ENCODE data around the gene PTCD1. TPM values are rescaled to one million over a fixed set of nuclear protein-coding genes. Genes with fewer than 3 reads are reported as not detected.

Gene PTCD1
- total and polyA plus RNA-seq, 9 of the 15 experiments (the other 6 are each of a cell fraction or from before 2014, with no cell fraction given) = 0.46 to 17.1 (median 6.2) TPM

DNA sequence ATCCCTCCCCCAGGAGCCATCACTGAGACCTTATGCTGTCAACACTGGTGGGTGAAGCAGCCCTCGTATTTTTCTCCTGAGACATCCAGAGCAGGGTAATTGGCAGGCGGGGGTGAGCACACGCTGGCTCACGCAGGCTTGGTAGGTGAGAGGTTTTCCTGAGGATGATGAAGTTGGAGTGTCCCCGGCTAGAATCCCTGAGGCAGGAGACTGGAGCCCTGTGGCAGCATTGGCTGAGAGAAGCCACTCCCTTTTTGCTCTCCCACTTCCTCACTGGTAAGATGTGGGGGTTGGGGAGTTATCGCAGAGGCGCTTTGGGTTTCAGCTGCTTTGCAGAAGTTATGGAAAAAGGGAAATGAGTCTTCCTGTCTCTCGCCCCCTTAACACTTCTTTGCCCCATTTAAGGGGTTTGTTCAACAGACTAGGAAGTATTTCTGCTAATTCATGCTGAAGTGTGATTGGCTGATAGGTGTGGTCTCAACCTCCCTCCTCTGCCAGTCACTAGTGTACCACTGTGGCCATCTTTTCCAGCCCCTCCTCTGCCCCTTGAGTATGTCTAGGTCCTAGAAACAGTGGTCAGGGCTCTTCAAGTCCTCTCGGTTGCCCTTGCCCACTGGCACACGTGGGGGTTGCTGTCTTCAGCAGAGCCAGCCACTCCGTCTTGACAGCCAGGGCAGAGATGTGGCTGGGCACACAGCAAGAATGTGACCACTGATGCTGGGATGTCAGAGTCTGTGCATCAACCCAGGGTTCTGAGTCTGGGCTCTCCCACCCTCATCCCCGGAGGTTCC, 58.4 kb downstream of the PTCD1 start (continued):
- TF ChIP-seq USF1 (CRISPR knock-in tag; IDR thresholded peaks at IDR 0.05) (no peak), BHLHE40 (IDR thresholded peaks at IDR 0.05; ENCODE audit: low read length) (no peak; the same call in 1 of the 2 replicates), ZNF507 (tag; conservative IDR thresholded peaks at IDR 0.05) (no peak), SIN3A (IDR thresholded peaks at IDR 0.05; ENCODE audit: borderline replicate concordance in 2 of 2, control insufficient read depth in 1 of 2, low read depth in 2 of 2, low read length in 2 of 2) (0 out of 4 replicates have a peak, but pooled peaks of 1 of the 2 experiments have one; percentile 30), CBFA2T2 (conservative IDR thresholded peaks at IDR 0.05) (no peak), ZNF695 (CRISPR knock-in tag; IDR thresholded peaks at IDR 0.05) (no peak), ARNT (IDR thresholded peaks at IDR 0.05) (0 out of 4 replicates have a peak, but pooled peaks of 1 of the 2 experiments have one; percentile 30), PTBP1 (IDR thresholded peaks at IDR 0.05; ENCODE audit: low read depth, low read length) (no peak), LARP7 (IDR thresholded peaks at IDR 0.05) (no peak), HNRNPUL1 (IDR thresholded peaks at IDR 0.05; ENCODE audit: low read length) (no peak), TEAD1 (CRISPR knock-in tag; IDR thresholded peaks at IDR 0.05) (0 out of 4 replicates have a peak, but pooled peaks of 1 of the 2 experiments have one; percentile 23), U2AF2 (optimal IDR thresholded peaks at IDR 0.05; ENCODE audit: low read depth, low read length) (no peak), SMARCE1 (IDR thresholded peaks at IDR 0.05) (peak; percentile 72; the same call in 1 of the 2 replicates), ADNP (tag; IDR thresholded peaks at IDR 0.05) (no peak), ZNF24 (IDR thresholded peaks at IDR 0.05) (no peak; the same call in 1 of the 2 replicates), ZNF280B (CRISPR knock-in tag; IDR thresholded peaks at IDR 0.05) (no peak), PML (IDR thresholded peaks at IDR 0.05; ENCODE audit: low read length) (0 out of 2 replicates have a peak, but pooled peaks have one; percentile 35)
- TF ChIP-seq, protein P1, sequence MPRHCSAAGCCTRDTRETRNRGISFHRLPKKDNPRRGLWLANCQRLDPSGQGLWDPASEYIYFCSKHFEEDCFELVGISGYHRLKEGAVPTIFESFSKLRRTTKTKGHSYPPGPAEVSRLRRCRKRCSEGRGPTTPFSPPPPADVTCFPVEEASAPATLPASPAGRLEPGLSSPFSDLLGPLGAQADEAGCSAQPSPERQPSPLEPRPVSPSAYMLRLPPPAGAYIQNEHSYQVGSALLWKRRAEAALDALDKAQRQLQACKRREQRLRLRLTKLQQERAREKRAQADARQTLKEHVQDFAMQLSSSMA (CRISPR knock-in tag; IDR thresholded peaks at IDR 0.05) = no peak
- TF ChIP-seq, protein P2, sequence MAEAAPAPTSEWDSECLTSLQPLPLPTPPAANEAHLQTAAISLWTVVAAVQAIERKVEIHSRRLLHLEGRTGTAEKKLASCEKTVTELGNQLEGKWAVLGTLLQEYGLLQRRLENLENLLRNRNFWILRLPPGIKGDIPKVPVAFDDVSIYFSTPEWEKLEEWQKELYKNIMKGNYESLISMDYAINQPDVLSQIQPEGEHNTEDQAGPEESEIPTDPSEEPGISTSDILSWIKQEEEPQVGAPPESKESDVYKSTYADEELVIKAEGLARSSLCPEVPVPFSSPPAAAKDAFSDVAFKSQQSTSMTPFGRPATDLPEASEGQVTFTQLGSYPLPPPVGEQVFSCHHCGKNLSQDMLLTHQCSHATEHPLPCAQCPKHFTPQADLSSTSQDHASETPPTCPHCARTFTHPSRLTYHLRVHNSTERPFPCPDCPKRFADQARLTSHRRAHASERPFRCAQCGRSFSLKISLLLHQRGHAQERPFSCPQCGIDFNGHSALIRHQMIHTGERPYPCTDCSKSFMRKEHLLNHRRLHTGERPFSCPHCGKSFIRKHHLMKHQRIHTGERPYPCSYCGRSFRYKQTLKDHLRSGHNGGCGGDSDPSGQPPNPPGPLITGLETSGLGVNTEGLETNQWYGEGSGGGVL (CRISPR knock-in tag; IDR thresholded peaks at IDR 0.05) = no peak
- TF ChIP-seq, protein P3, sequence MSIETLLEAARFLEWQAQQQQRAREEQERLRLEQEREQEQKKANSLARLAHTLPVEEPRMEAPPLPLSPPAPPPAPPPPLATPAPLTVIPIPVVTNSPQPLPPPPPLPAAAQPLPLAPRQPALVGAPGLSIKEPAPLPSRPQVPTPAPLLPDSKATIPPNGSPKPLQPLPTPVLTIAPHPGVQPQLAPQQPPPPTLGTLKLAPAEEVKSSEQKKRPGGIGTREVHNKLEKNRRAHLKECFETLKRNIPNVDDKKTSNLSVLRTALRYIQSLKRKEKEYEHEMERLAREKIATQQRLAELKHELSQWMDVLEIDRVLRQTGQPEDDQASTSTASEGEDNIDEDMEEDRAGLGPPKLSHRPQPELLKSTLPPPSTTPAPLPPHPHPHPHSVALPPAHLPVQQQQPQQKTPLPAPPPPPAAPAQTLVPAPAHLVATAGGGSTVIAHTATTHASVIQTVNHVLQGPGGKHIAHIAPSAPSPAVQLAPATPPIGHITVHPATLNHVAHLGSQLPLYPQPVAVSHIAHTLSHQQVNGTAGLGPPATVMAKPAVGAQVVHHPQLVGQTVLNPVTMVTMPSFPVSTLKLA (conservative IDR thresholded peaks at IDR 0.05) = peak in 1 of 2 experiments; percentile 43; a peak in 1 of 4 replicates
